HepG2 (cell line): ENCODE data around the gene IFT122. TPM values are rescaled to one million over a fixed set of nuclear protein-coding genes. Genes with fewer than 3 reads are reported as not detected.

Experiments
- MXI1 ChIP-seq: IDR thresholded peaks from 3 replicates; pipeline ENCODE4 v1.6.1; 2012; ENCODE audit warnings: low read depth, low read length, inconsistent platforms, borderline replicate concordance
- NCOA5 ChIP-seq: sonication (generic); formaldehyde crosslinking; IDR thresholded peaks from 2 replicates; pipeline ENCODE4 v1.4.0; 2020; ENCODE audit warnings: missing genetic modification reagents
- NKX3-1 ChIP-seq: sonication (generic); formaldehyde crosslinking; IDR thresholded peaks from 2 replicates; pipeline ENCODE4 v1.5.0; 2020; ENCODE audit warnings: missing genetic modification reagents
- NR1H2 ChIP-seq: sonication (generic); formaldehyde crosslinking; IDR thresholded peaks from 2 replicates; pipeline ENCODE4 v1.8.1; 2022; ENCODE audit warnings: low read depth, missing genetic modification reagents, borderline replicate concordance
- PAF1 ChIP-seq: IDR thresholded peaks from 2 replicates; pipeline ENCODE4 v1.6.1; 2016; ENCODE audit warnings: missing genetic modification reagents, missing compliant biosample characterization
- RFXAP ChIP-seq: sonication (generic); formaldehyde crosslinking; IDR thresholded peaks from 2 replicates; pipeline ENCODE4 v1.4.0; 2020; ENCODE audit warnings: missing genetic modification reagents, borderline replicate concordance
- RXRB ChIP-seq: IDR thresholded peaks from 2 replicates; pipeline ENCODE4 v1.6.1; 2016; ENCODE audit warnings: borderline replicate concordance, missing genetic modification reagents, missing compliant biosample characterization
- SYNCRIP ChIP-seq: fragments of 200-400 bp; formaldehyde crosslinking; IDR thresholded peaks from 2 replicates; pipeline ENCODE4 v1.6.1; 2018; ENCODE audit warnings: mild to moderate bottlenecking, low read depth, low read length; ENCODE audit not compliant: insufficient read depth
- ZBTB38 ChIP-seq: sonication (generic); formaldehyde crosslinking; IDR thresholded peaks from 2 replicates; pipeline ENCODE4 v1.5.1; 2020; ENCODE audit warnings: mild to moderate bottlenecking, missing genetic modification reagents
- ZBTB40 ChIP-seq, 2 experiments: fragments of 450-650 bp in 1 of 2; sonication (generic) in 1 of 2; formaldehyde crosslinking in 1 of 2; IDR thresholded peaks; 2 replicates each; pipeline versions ENCODE4 v1.6.1 to v1.8.0; 2016 to 2022; ENCODE audit warnings: antibody characterized with exemption in 1 of 2, mild to moderate bottlenecking in 1 of 2, missing genetic modification reagents in 1 of 2
- ZFP1 ChIP-seq: IDR thresholded peaks from 2 replicates; pipeline ENCODE4 v1.6.1; 2016
- ZNF124 ChIP-seq: sonication (generic); formaldehyde crosslinking; IDR thresholded peaks from 2 replicates; pipeline ENCODE4 v1.4.0; 2020; ENCODE audit warnings: missing genetic modification reagents
- ZNF136 ChIP-seq: sonication (generic); formaldehyde crosslinking; IDR thresholded peaks from 2 replicates; pipeline ENCODE4 v1.8.1; 2022; ENCODE audit warnings: low read depth, mild to moderate bottlenecking, moderate library complexity, missing genetic modification reagents
- ZNF282 ChIP-seq: fragments of 450-650 bp; IDR thresholded peaks from 2 replicates; pipeline ENCODE4 v1.6.1; 2018; ENCODE audit not compliant: partially characterized antibody
- ZNF329 ChIP-seq: sonication (generic); formaldehyde crosslinking; IDR thresholded peaks from 2 replicates; pipeline ENCODE4 v1.9.0; 2021; ENCODE audit warnings: low read depth, mild to moderate bottlenecking, missing genetic modification reagents
- ZNF333 ChIP-seq: sonication (generic); formaldehyde crosslinking; IDR thresholded peaks from 2 replicates; pipeline ENCODE4 v1.4.0; 2020; ENCODE audit warnings: mild to moderate bottlenecking, missing genetic modification reagents, borderline replicate concordance
- ZNF614 ChIP-seq: IDR thresholded peaks from 2 replicates; pipeline ENCODE4 v1.6.1; 2018; ENCODE audit warnings: missing biosample characterization, missing genetic modification reagents, inconsistent platforms, borderline replicate concordance
- polyA plus RNA-seq, 8 experiments: library from polyadenylated mRNA; depleted of rRNA in 3 of 8; stranded (reverse) in 7 of 8; unstranded in 1 of 8; fragments of >200 nt; fragmentation: Illumina TruSeq in 4 of 8; extraction: Trizol in 4 of 8; gene quantifications; 2 replicates each; pipeline versions ENCODE4 v1.2.1 to v1.2.3, GENCODE V29; 2011 to 2016; ENCODE audit warnings: low read depth in 4 of 8, missing spikeins in 1 of 8, mixed read lengths in 1 of 8; ENCODE audit not compliant: insufficient read depth in 1 of 8
- total RNA-seq, 5 experiments: library from RNA; depleted of rRNA; stranded (reverse); fragments of >200 nt; fragmentation: Illumina TruSeq; extraction: Trizol; gene quantifications; 2 replicates each; pipeline ENCODE4 v1.2.3, GENCODE V29; 2016; ENCODE audit warnings: low read depth in 1 of 5
- TF ChIP-seq, protein P1 (sequence below): sonication (generic); formaldehyde crosslinking; IDR thresholded peaks from 2 replicates; pipeline ENCODE4 v1.4.0; 2020; ENCODE audit warnings: mild to moderate bottlenecking, missing genetic modification reagents

IFT122 gene
- total and polyA plus RNA-seq, 2 of the 13 experiments (the other 11 are each of a cell fraction or from before 2014, with no cell fraction given), result 10.1 to 10.3 TPM

GRCh38 chr3:129439817-129440617, at the start of gene IFT122, which contains the start of gene MBD4 (continued):
- TF ChIP-seq ZBTB38 (CRISPR knock-in tag) (no peak), RFXAP (CRISPR knock-in tag) (peak; percentile 83; the same call in 1 of the 2 replicates), ZNF282 (no peak), ZNF333 (CRISPR knock-in tag) (peak; percentile 89; the same call in 1 of the 2 replicates), ZNF136 (CRISPR knock-in tag) (no peak), MXI1 (peak; percentile 95; the same call in 2 of the 3 replicates), NR1H2 (CRISPR knock-in tag) (no peak), ZNF329 (CRISPR knock-in tag) (no peak), SYNCRIP (no peak), ZNF124 (CRISPR knock-in tag) (no peak; the same call in 1 of the 2 replicates), RXRB (CRISPR knock-in tag) (peak; percentile 12; the same call in 1 of the 2 replicates), NKX3-1 (CRISPR knock-in tag) (no peak), PAF1 (CRISPR knock-in tag) (no peak), NCOA5 (CRISPR knock-in tag) (no peak), ZFP1 (CRISPR knock-in tag) (no peak), ZNF614 (CRISPR knock-in tag) (peak; percentile 32; the same call in 1 of the 2 replicates), ZBTB40 (IDR thresholded peaks at IDR 0.05) (no peak), ZBTB40 (CRISPR knock-in tag; IDR thresholded peaks at IDR 0.05) (0 out of 2 replicates have a peak, but pooled peaks have one; percentile 44)
- TF ChIP-seq, protein P1, sequence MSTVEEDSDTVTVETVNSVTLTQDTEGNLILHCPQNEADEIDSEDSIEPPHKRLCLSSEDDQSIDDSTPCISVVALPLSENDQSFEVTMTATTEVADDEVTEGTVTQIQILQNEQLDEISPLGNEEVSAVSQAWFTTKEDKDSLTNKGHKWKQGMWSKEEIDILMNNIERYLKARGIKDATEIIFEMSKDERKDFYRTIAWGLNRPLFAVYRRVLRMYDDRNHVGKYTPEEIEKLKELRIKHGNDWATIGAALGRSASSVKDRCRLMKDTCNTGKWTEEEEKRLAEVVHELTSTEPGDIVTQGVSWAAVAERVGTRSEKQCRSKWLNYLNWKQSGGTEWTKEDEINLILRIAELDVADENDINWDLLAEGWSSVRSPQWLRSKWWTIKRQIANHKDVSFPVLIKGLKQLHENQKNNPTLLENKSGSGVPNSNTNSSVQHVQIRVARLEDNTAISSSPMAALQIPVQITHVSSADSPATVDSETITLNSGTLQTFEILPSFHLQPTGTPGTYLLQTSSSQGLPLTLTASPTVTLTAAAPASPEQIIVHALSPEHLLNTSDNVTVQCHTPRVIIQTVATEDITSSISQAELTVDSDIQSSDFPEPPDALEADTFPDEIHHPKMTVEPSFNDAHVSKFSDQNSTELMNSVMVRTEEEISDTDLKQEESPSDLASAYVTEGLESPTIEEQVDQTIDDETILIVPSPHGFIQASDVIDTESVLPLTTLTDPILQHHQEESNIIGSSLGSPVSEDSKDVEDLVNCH (CRISPR knock-in tag), result no peak
